H1 (cell line): Measurements from ENCODE around the gene TMEM202. TPM values are rescaled to one million over a fixed set of nuclear protein-coding genes. Genes with fewer than 3 reads are reported as not detected.

Source experiments
- CBX5 ChIP-seq: fragments of 300-800, 300-1000 bp; sonication (generic); IDR thresholded peaks from 2 replicates; pipeline ENCODE4 v1.7.1; 2016; ENCODE audit warnings: antibody characterized with exemption, low read length, low read depth
- HDAC2 ChIP-seq, 2 experiments: fragments of 300-600 bp in 1 of 2; sonication (generic) in 1 of 2; IDR thresholded peaks; 2 replicates each; pipeline ENCODE4 v1.6.1; 2011 to 2012; ENCODE audit warnings: low read depth in 2 of 2, low read length in 2 of 2, mild to moderate bottlenecking in 2 of 2, moderate library complexity in 2 of 2, borderline replicate concordance in 1 of 2, inconsistent platforms in 1 of 2
- polyA plus RNA-seq, 7 experiments: library from polyadenylated mRNA; depleted of rRNA in 3 of 7; stranded (reverse) in 5 of 7; unstranded in 2 of 7; fragments of >200 nt in 5 of 7; fragments of 200-250 nt in 2 of 7; gene quantifications; 1 replicate in 5 of 7; 2 replicates in 1 of 7; 4 replicates in 1 of 7; pipeline versions ENCODE4 v1.2.1 to v1.2.3, GENCODE V29; 2011 to 2013; ENCODE audit warnings: missing spikeins in 2 of 7, mixed read lengths in 2 of 7
- total RNA-seq: library from RNA; stranded (reverse); fragmentation: NEBNext Ultra II Directional; extraction: Animal tissue kit (Norgen Biotek cat#: 25700); gene quantifications from 2 replicates; pipeline ENCODE4 v1.2.1, GENCODE V29; 2021
- TF ChIP-seq, protein P1 (sequence below): IDR thresholded peaks from 2 replicates; pipeline ENCODE4 v1.6.1; 2011; ENCODE audit warnings: low read depth, mild to moderate bottlenecking, low read length; ENCODE audit not compliant: insufficient read depth

Gene TMEM202
- total and polyA plus RNA-seq, 2 of the 8 experiments (the other 6 are each of a cell fraction or from before 2014, with no cell fraction given) = not detected

DNA sequence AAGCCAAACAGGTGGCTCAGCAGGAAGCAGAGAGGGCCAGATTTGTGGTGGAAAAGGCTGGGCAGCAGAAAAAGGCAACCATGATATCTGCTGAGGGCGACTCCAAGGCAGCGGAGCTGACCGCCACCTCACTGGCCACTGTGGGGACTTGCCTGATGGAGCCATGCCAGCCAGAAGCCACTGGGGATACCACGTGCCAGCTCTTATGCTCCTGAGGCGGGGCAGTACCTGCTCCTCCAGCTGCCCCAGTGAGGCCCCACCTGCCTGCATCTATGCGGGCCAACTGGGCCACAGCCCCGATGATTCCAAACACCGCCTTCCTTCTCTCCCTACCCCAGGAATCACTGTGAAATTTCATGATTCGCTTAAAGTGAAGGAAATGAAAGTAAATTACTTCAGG is 53.1 kb downstream of the TMEM202 start (continued):
- TF ChIP-seq CBX5 = no peak
- TF ChIP-seq HDAC2 (IDR thresholded peaks at IDR 0.05; ENCODE audit: borderline replicate concordance in 1 of 2, low read depth in 2 of 2, low read length in 2 of 2) = no peak
- TF ChIP-seq, protein P1, sequence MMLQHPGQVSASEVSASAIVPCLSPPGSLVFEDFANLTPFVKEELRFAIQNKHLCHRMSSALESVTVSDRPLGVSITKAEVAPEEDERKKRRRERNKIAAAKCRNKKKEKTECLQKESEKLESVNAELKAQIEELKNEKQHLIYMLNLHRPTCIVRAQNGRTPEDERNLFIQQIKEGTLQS = no peak
